Measurements from ENCODE around the gene AP1S2.
"Not testable (repeated sequence)": the region's sequence is repeated elsewhere in the genome, so short reads cannot be mapped to it uniquely, and the experiment has no call there.

The AP1S2 gene

DNA sequence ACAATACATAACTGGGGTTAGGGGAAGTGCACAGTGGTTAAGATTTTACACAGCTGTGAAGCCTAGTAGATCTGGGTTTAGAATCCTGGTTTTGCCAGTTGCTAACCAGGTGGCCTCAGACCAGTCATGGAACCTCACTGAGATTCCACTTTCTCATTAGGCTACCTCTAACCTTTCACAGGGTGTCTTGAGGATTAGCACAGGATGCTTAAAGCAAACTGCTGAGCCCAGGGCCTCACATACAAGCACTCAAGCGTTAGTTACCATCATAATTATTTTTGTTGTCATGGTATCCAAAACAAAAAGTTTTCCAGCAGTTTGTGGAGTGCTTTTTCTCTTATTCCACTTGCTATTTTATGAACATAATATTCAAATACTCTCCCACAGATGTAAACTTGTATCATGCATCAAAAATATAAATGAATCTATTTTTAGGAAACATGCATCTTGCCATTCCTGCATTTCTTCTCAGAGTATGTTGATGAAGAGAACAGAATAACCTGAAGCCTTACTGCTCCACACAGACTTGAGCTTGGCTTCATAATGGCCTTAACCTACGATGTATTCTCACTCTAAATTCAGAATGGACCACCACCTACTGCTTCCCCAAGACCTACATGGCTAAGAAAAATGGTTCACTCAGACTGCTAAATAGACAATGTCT lies 12.6 kb downstream of the AP1S2 start:
- TF ChIP-seq, protein P1, sequence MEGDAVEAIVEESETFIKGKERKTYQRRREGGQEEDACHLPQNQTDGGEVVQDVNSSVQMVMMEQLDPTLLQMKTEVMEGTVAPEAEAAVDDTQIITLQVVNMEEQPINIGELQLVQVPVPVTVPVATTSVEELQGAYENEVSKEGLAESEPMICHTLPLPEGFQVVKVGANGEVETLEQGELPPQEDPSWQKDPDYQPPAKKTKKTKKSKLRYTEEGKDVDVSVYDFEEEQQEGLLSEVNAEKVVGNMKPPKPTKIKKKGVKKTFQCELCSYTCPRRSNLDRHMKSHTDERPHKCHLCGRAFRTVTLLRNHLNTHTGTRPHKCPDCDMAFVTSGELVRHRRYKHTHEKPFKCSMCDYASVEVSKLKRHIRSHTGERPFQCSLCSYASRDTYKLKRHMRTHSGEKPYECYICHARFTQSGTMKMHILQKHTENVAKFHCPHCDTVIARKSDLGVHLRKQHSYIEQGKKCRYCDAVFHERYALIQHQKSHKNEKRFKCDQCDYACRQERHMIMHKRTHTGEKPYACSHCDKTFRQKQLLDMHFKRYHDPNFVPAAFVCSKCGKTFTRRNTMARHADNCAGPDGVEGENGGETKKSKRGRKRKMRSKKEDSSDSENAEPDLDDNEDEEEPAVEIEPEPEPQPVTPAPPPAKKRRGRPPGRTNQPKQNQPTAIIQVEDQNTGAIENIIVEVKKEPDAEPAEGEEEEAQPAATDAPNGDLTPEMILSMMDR (IDR thresholded peaks at IDR 0.05; ENCODE audit: borderline replicate concordance, insufficient read depth, low read depth, low read length): no peak

DNA sequence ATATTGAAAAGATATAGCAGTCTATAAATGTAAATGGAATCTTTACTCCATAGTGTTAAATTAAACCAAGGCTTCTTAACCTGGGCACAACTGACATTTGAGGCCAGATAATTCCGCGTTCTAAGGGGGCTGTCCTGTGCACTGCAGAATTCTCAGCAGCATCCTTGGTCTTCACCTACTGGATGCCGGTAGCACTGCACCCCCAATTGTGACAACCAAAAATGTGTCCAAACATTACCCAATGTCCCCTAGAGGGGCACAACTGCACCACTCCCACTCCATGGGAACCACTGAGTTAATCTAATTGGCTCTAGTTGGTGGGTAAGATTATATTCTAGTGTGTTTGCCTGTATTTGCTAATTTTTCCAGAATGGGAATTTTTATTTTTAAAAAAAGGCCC lies 16.6 kb downstream of the AP1S2 start:
- H3K4me3 ChIP-seq (ENCODE audit: low read depth, low read length): no peak overlapping the region
- TF ChIP-seq, protein P1 (IDR thresholded peaks at IDR 0.05; ENCODE audit: borderline replicate concordance, insufficient read depth, low read depth, low read length): peak; percentile 57; the same call in 1 of the 2 replicates

More for the DNA sequence above, 12.6 kb downstream of the AP1S2 start:
- no peak overlapping the region for H3K4me3 ChIP-seq (ENCODE audit: low read depth, low read length)

DNA sequence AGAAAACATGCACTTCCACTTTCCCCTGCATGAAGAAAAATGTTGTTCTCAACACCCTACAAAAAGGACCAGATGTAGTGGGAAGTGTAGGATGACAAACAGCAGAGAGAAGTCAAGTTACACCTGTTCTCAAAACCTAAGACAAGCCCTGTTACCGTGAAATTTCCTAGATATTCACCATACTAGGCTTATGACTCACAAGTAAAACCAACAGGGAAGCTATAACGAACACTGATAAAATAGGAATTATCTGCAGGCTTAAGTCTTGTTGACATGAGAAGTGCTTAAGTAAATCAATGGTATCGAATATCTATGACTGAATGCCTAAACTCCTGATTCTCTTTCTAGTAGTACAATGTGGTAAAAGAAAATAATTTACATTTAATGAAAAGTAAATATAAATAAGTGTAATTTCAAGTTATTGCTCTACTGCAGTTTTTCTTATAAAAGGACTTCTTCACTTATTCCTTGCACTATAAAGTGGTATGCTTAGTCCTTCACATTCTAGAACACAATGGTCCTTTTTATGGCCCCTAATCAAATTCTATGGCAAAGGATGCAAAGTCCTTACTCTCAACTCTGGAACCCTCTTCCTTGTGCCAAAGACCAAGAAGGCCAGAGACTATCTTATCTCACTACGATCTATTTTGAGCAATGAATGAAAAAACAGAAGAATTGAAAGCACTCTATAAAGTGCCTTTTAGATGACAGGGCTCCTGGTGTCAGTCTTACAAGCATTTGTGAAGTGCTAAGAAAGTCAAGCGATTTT lies 19.6 kb downstream of the AP1S2 start:
- H3K4me3 ChIP-seq (ENCODE audit: low read depth, low read length): no peak overlapping the region
- TF ChIP-seq, protein P1 (IDR thresholded peaks at IDR 0.05; ENCODE audit: borderline replicate concordance, insufficient read depth, low read depth, low read length): no peak

DNA sequence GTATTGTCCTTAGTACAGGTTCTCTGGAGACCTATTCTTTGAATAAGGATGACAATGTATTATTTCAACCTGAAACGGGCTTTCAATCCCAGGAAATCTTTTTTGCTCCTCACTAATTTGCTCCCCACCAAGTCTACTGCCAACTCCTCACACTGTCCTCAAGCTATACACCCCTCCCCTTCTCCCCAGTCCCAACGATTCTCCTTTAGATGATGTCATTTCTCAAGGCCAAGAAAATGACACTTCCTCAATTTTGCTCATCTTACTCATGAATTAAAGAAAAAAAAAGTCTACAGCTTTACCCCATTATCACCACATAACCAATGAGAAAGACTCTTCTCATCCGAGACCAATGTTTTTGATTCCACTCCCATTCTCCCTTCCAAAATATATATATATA lies 20.6 kb downstream of the AP1S2 start:
- TF ChIP-seq, protein P1 (IDR thresholded peaks at IDR 0.05; ENCODE audit: borderline replicate concordance, insufficient read depth, low read depth, low read length): no peak
- no peak overlapping the region for H3K4me3 ChIP-seq (ENCODE audit: low read depth, low read length)

GRCh38 chrX:15831347-15831746 lies 23.3 kb downstream of the AP1S2 start:
- not testable (repeated sequence) for H3K4me3 ChIP-seq (ENCODE audit: low read depth, low read length)

DNA sequence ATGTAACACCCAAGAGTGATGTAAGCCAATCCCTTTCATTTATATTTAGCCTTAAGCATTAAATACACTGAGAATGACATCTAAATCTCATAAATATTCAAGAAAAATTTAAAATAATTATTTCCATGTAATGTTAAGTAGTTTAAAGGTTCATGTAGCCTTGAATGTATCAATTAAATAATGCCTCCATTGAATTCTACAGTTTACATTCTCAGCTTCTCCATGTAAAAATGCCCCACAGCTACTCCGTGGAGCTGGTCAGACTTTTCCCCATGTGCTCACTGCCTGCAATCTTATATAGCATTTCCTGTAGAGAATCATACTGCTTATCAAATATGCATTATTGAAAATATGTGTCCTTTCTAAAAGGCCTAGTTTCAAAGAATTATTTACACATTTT lies 25.4 kb downstream of the AP1S2 start:
- TF ChIP-seq, protein P1 (IDR thresholded peaks at IDR 0.05; ENCODE audit: borderline replicate concordance, insufficient read depth, low read depth, low read length): no peak
- no peak overlapping the region for H3K4me3 ChIP-seq (ENCODE audit: low read depth, low read length)

GRCh38 chrX:15825936-15826335 lies 28.7 kb downstream of the AP1S2 start:
- TF ChIP-seq, protein P1 (IDR thresholded peaks at IDR 0.05; ENCODE audit: borderline replicate concordance, insufficient read depth, low read depth, low read length): no peak
- no peak overlapping the region for H3K4me3 ChIP-seq (ENCODE audit: low read depth, low read length)

Data from GM12875 (cell line).